Tibial nerve (tissue), 4 donors: ENCODE data around the gene MEIOC.
"Not testable (repeated sequence)": the region's sequence is repeated elsewhere in the genome, so short reads cannot be mapped to it uniquely, and the experiment has no call there.

Source experiments
- EP300 ChIP-seq, 2 donors: sonication (generic); formaldehyde crosslinking; IDR thresholded peaks; one replicate each; pipeline ENCODE4 v1.6.1; 2017; ENCODE audit warnings: antibody characterized with exemption in 2 of 2, mild to moderate bottlenecking in 1 of 2
- POLR2A ChIP-seq, 2 donors: fragments of 450-650 bp; IDR thresholded peaks; one replicate each; pipeline ENCODE4 v1.6.1; 2017; ENCODE audit warnings: antibody characterized with exemption in 2 of 2, mild to moderate bottlenecking in 2 of 2, moderate library complexity in 2 of 2
- TF ChIP-seq, protein P1 (sequence below), 5 experiments: fragments of 200-600 bp in 3 of 5; fragments of 450-650 bp in 2 of 5; sonication (generic) in 3 of 5; IDR thresholded peaks; one replicate each; pipeline ENCODE4 v1.5.1; 2016 to 2019; ENCODE audit warnings: antibody characterized with exemption in 5 of 5, mild to moderate bottlenecking in 3 of 5, moderate library complexity in 2 of 5

GRCh38 chr17:44690746-44691306 is 34.6 kb downstream of the MEIOC start:
- TF ChIP-seq, protein P1, sequence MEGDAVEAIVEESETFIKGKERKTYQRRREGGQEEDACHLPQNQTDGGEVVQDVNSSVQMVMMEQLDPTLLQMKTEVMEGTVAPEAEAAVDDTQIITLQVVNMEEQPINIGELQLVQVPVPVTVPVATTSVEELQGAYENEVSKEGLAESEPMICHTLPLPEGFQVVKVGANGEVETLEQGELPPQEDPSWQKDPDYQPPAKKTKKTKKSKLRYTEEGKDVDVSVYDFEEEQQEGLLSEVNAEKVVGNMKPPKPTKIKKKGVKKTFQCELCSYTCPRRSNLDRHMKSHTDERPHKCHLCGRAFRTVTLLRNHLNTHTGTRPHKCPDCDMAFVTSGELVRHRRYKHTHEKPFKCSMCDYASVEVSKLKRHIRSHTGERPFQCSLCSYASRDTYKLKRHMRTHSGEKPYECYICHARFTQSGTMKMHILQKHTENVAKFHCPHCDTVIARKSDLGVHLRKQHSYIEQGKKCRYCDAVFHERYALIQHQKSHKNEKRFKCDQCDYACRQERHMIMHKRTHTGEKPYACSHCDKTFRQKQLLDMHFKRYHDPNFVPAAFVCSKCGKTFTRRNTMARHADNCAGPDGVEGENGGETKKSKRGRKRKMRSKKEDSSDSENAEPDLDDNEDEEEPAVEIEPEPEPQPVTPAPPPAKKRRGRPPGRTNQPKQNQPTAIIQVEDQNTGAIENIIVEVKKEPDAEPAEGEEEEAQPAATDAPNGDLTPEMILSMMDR (IDR thresholded peaks at IDR 0.05): not testable (repeated sequence)
- not testable (repeated sequence) for TF ChIP-seq EP300, POLR2A (IDR thresholded peaks at IDR 0.05)
